NOMO-1 treated with dmso at 0.1 percent for 144 hours (cell line): Measurements from ENCODE around the gene SMIM44.

ENCODE experiments used
- DNase-seq: peaks from one replicate; lab custom pipeline; 2025; ENCODE audit not compliant: unreplicated experiment; lab: John Stamatoyannopoulos, UW

Gene SMIM44

DNA sequence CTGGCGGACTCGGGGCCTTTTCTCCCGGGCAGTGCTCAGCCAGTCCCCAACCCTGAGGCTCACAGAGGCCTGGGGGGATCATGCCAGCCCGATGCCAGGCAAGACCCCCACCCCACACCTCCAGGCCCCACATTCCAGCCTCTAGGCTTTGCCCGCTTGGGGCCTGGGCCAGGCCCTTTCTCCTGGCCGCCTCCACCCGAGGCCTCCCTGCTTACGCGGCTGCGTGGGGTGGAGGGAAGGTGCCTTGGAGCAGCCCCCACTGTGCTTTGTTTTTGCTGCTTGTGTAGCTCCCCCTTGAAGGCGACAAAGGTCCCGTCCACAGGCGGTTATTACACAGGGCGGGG lies 41.3 kb downstream of the SMIM44 start:
- DNase-seq: no peak

DNA sequence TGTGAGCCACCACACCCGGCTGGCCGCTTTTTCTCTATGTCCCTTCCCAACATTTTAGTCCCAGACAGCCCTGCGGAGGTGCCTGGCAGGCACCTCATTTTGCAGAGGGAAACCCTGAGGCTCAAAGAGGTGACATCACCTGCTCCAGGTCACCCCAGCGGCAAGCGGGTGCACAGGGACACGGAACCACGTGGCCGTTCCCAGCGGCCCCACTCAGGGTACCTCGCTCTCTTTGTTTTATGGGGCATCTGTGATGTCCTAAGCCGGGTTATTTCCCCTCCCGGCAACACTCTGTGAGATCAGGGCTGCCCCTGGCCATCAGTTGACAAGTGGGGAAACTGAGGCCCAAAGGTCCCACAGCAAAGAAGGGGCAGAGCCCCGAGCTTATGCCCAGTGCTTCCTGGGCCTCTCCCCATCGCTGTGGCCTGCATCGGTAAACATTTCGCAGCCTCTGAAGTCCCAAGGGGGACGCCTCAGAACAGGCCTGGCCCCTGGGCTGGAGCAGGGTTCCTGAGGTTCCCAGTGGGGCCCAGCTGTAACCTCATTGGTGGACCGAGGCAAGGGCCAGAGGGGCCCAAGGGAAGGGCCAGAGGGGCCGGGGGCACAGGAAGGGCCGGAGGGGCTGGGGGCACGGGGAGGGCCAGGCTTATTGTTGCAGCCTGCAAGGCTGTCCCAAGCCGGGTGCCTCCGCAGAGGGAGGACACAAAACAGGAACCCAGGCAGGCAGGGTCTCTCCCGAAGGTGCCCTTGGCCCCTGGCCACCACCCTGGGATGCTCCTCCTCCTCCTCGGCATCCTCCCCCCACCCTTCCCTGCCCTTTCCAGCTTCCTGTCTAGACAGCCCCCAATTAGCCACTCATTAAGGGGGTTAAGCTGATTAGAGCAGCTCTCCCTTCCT lies 41.9 kb downstream of the SMIM44 start:
- DNase-seq: no peak

DNA sequence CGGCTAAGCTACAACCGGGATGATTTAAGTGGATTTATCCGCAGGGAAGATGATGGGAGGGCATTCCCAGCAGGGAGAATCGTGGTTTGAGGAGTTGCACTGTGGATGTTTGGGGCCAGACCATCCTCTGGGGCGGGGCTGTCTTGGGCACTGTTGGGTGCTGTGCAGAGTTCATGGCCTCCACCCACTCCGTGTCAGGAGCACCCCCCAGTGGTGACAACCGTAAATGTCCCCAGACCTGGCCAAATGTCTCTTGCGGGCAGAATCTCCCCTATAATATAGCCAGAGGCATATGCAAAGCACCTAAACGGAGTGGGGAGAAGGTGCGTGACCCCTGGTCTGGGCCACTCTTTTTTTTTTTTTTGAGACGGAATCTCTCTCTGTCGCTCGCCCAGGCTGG lies 43.2 kb downstream of the SMIM44 start:
- no peak for DNase-seq

DNA sequence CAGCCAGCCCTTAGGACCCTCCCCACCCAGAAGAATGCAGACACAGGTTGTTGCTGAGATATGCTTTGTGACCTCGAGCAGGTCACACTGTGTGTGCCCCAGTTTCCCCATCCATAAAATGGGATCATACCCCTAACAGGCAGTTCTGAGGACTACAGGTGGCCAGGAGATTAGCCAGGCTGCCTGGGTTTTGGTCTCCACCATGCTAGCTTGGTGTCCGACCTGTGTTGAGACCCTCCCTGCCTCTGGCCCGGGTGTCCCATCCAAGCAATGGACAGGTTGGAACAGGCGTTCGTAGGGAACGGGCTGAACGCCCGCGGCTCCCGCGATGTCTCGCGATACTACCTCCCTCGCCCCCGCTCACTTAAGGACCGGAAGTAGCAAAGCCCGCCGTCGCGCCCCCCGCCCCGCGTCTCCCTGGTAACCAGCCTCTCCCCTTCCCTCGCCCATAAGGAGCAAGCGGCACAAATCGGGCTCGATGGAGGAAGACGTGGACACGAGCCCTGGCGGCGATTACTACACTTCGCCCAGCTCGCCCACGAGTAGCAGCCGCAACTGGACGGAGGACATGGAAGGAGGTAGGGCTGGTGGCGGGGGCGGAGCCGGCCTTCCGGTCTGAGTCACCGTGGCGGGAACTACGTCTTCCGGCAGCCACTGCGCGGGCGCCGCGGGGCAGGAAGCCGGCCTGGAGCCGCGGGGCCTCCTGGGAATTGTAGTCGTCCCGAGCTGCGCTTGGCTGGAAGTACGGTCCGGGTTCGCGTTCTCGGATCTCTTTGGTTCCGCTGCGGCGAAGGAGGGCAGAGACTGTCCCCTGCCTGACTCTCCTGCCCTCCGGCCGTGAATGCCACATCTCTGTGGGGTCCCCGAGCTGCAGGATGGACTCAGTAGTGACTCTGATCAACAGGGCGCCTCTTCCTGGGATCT lies 48.3 kb downstream of the SMIM44 start:
- peak; percentile 95 for DNase-seq

DNA sequence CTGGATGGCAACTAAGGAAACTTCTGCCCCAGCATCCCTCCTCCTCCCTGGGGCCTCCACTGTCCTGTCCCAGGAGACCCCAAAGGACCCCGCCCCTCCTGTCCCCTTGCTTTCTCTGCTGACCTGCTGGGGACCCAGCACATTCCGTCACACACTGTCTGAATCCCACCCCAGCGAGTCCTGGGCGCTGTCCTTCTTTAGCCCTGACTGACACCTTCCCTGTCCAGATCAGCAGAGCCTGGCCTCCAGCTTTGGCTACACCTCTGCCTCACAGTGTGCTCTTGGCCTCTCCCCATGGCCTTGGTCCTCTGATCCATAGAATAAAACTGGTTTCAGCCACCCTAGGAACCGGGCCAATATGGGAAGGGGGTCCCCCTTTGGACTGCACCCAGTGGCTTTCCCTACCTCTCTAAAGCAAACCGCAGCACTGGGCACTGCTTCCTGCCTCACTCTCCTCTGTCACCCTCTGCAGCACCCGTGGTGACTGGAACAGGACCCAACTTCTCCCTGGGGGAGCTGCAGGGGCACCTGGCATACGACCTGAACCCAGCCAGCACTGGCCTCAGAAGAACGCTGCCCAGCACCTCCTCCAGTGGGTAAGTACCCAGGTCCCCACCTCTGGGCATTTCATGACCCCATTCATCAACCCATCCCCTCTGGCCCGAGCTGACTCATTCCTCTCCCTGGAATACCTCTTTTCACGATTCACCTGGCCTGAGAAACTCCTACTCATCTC lies 49.3 kb downstream of the SMIM44 start:
- DNase-seq: no peak

DNA sequence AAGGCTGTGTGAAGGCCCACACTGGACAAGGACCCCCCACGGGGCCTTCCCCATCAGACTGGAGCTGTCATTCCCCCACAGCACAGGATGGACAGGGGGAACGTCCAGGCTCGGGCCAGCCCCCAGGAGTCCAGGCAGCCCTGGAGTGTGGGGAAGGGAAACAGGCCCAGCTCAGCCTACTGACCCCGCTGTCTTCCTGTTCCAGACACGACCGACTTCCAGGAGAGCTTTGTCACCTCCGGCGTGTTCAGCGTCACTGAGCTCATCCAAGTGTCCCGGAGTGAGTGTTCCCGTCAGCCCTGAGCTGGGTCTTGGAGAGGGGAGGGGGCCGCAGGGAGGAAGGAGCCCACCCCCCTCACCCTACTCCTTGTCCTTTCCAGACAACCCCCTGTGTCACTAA lies 49.9 kb downstream of the SMIM44 start:
- no peak for DNase-seq
